Osteocyte (in vitro differentiated cells): ENCODE results near the gene STRN4. TPM values are rescaled to one million over a fixed set of nuclear protein-coding genes. Genes with fewer than 3 reads are reported as not detected.

ENCODE experiments used
- DNase-seq: peaks from one replicate; pipeline ENCODE4 v3.0.0; 2021; ENCODE audit warnings: mixed read lengths; ENCODE audit not compliant: unreplicated experiment; ENCODE audit errors: extremely low spot score
- H3K27ac Mint-ChIP-seq: one replicate; pipeline ENCODE4 v1.8.0; 2021; ENCODE audit warnings: mild to moderate bottlenecking, mixed read lengths; ENCODE audit not compliant: unreplicated experiment
- H3K27me3 Mint-ChIP-seq: one replicate; pipeline ENCODE4 v1.8.0; 2021; ENCODE audit warnings: mixed read lengths; ENCODE audit not compliant: unreplicated experiment
- H3K36me3 Mint-ChIP-seq: one replicate; pipeline ENCODE4 v1.8.0; 2021; ENCODE audit warnings: mixed read lengths; ENCODE audit not compliant: unreplicated experiment
- H3K4me1 Mint-ChIP-seq: one replicate; pipeline ENCODE4 v1.8.0; 2021; ENCODE audit warnings: mixed read lengths; ENCODE audit not compliant: unreplicated experiment
- H3K4me3 Mint-ChIP-seq: one replicate; pipeline ENCODE4 v1.8.0; 2021; ENCODE audit warnings: mild to moderate bottlenecking, moderate library complexity, mixed read lengths; ENCODE audit not compliant: unreplicated experiment
- H3K9me3 Mint-ChIP-seq: one replicate; pipeline ENCODE4 v1.8.0; 2021; ENCODE audit warnings: mixed read lengths; ENCODE audit not compliant: unreplicated experiment
- CTCF ChIP-seq: fragments of 200-600 bp; sonication (generic); IDR thresholded peaks from 2 replicates; pipeline ENCODE4 v1.5.0; 2021; ENCODE audit warnings: antibody characterized with exemption, mild to moderate bottlenecking, moderate library complexity
- total RNA-seq: library from RNA; stranded (reverse); gene quantifications from 2 replicates; pipeline ENCODE4 v1.2.1, GENCODE V29; 2021

STRN4 gene
- total RNA-seq, 1 donor from 2014 or later, result 93.5 TPM

- Mint-ChIP-seq H3K27ac (peak overlapping the region; percentile 93), H3K4me1 (peaks cover 30% of the 10 kb centered on the region), H3K36me3 (peaks cover 14% of the 10 kb centered on the region), H3K4me3 (peak overlapping the region; percentile 93), H3K27me3 (no peaks in the 10 kb centered on the region), H3K9me3 (no peaks in the 10 kb centered on the region)
- TF ChIP-seq CTCF, result no peak
- DNase-seq, result no peak
Observed at GRCh38 chr19:46717716-46718143, 28.5 kb downstream of the STRN4 start.

GRCh38 chr19:46717034-46717715 lies 29.1 kb downstream of the STRN4 start, which contains the start of gene PRKD2:
TSS of gene PRKD2 (minus strand) at chr19:46717114. CDS start at chr19:46716370, 744 bp downstream.
- Mint-ChIP-seq H3K4me1 (peaks cover 30% of the 10 kb centered on the region), H3K36me3 (peaks cover 13% of the 10 kb centered on the region), H3K4me3 (peak within 1 kb of the TSS; percentile 93), H3K9me3 (no peaks in the 10 kb centered on the region), H3K27me3 (no peaks in the 10 kb centered on the region), H3K27ac (peak within 1 kb of the TSS; percentile 93)
- no peak for TF ChIP-seq CTCF
- DNase-seq, result peak; percentile 95

GRCh38 chr19:46716672-46717033 lies 29.6 kb downstream of the STRN4 start:
- no peak for TF ChIP-seq CTCF
- no peaks in the 10 kb centered on the region for H3K27me3 Mint-ChIP-seq
- DNase-seq, result no peak

GRCh38 chr19:46715975-46716671 lies 30.1 kb downstream of the STRN4 start:
- no peaks in the 10 kb centered on the region for H3K9me3 Mint-ChIP-seq
- peak overlapping the region; percentile 93 for H3K27ac Mint-ChIP-seq
- peak; percentile 31 for TF ChIP-seq CTCF
- H3K36me3 Mint-ChIP-seq, result peaks cover 4% of the 10 kb centered on the region
- no peak for DNase-seq
- peaks cover 30% of the 10 kb centered on the region for H3K4me1 Mint-ChIP-seq
- H3K27me3 Mint-ChIP-seq, result no peaks in the 10 kb centered on the region
- peak overlapping the region; percentile 93 for H3K4me3 Mint-ChIP-seq

More at GRCh38 chr19:46716672-46717033, 29.6 kb downstream of the STRN4 start:
- Mint-ChIP-seq H3K9me3 (no peaks in the 10 kb centered on the region), H3K4me3 (peak overlapping the region; percentile 93), H3K27ac (peak overlapping the region; percentile 93), H3K36me3 (peaks cover 9% of the 10 kb centered on the region), H3K4me1 (peaks cover 30% of the 10 kb centered on the region)

- Mint-ChIP-seq H3K4me1 (peaks cover 30% of the 10 kb centered on the region), H3K27me3 (no peaks in the 10 kb centered on the region), H3K27ac (peak overlapping the region; percentile 93), H3K36me3 (peaks cover 3% of the 10 kb centered on the region), H3K4me3 (peak overlapping the region; percentile 93), H3K9me3 (no peaks in the 10 kb centered on the region)
- no peak for DNase-seq
- no peak for TF ChIP-seq CTCF
Observed at GRCh38 chr19:46715620-46715974, 30.7 kb downstream of the STRN4 start.
